ENCODE data around the gene TSSC4. TPM values are rescaled to one million over a fixed set of nuclear protein-coding genes. Genes with fewer than 3 reads are reported as not detected.

TSSC4 gene
- total RNA-seq, 1 experiment from 2014 or later = 34.9 TPM

DNA sequence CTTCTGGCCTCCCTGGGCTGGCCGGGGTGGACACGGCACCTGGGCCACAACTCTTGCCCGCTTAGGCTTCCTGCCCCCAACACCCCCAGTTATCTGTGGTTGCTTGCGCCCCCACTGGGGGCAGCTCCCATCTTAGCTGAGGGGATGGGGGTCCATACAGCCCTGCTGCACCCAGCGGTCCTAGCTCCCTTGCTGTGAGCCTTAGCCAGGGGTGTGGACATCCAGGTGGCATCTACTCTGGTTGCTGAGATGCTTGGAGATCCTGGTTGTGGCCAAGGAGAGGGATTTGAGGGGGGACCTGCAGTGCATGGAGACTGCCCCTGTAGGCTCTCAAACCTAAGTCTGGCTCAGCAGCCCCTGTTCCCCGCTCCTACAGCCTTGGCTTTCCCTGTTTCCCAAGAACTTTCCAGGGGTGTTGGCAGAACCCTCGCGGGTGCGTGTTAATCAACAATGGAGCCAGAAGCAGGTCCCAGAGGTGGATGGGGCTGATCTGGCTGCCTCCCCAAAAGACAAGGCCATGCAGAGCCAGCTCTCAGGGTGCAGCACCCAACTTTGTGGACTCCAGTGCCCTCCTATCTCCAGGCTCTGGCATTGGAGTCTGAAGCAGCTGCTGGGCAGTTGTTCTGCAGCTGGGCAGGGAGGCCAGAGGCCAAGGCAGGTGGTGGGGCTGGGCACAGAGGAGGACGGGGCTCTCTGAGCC lies 47.6 kb downstream of the TSSC4 start:
- DNase-seq (ENCODE audit: low read depth) = no peak

DNA sequence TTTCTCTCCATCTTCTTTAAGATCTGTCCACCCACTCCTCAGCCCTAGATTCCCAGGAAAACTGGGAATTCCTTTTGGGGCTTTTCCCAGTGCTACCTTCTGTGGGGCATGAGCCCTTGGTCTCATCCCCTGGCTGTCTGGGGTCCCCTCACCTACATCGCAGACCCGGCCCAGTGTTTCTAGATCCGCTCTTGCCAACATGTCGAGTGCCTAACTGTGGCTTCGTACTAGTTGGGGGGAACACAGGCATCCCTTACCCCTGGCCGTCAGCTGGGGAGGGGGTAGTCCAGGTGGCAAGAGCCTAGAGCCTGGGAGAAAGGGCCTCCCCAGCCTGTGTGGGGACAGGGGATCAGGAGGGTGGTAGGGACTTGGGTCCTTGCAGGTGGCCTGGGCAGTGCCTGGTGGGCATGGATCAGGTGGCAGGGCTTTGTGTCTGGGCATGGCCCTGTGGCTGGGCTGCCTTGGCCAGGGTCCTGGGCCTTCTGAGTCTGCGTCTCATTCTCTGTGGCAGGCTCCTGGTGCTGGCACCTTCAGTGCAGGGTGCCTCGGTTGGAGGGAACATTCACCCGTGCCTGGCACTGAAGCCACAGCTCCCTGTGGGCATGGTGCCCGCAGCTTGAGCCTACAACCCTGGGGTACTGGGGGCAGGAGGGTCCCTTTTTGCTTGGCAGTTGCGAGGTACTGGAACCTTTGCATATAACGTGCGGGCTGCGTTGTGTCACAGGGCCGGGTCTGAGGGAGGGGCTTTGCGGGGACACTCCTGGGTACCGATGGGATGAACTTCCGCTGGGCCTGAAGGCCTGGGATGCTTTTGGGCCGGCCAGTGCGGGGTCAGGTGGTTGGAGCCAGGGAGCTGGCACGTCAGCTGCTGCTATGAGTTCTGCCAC lies 48.4 kb downstream of the TSSC4 start:
- DNase-seq (ENCODE audit: low read depth) = no peak

DNA sequence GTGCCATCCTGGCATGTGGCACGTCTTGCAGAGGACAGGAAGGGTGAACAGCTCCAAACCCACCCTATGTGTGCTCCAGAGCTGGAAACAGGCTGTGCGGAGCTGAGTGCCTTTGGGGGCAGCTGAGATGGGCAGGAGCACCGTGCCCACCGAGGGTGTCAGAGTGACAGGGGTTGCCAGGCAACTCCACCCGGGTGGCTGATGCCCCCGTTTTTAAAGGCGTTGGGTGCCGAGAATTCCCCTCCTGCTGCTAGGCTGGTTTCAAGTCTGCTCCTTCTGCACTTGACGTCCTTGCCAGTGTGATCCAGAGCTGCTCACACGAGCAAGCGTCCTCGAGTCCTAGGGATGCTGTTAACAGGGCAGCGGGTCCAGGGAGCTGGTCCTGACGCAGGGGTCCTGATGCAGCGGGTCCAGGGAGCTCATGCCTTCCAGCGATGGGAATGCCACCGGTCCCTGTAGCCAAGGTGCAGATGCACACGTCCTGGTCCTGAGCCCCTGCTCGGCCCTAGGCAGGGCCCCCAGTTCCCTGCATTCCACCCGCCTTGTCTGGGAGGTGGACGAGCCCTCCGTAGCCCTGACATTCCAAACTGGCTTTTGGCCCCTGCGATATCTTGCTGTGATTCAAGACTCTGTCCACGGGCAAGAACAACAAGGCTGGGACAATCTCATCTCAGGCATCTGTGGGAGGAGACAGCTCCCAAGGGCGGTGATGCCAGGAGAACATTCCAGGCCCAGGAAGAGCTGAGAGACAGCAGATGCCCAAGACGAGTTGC lies 49.2 kb downstream of the TSSC4 start:
- DNase-seq (ENCODE audit: low read depth) = no peak

GRCh38 chr11:2450321-2451041 lies 49.9 kb downstream of the TSSC4 start:
- no peak for DNase-seq (ENCODE audit: low read depth)

DNA sequence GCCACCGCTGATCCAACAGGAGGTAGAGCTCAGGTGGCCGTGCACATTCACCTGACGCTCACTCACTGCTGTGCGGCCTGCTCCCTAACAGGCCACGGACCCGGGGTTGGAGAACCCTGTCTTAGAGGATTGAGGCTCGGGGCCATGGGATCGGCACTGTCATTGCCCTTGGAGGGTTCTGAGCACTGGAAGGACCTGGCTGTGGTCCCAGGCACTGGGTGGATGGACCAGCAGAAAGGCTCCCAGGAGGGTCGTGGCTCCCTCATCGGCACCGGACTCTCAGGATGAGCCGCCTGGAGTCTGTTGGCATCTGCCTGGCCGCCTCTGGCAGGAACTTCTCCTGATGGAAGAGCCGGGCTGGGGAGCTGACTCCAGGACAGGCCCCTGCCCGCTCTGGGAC lies 50.8 kb downstream of the TSSC4 start:
- no peak for DNase-seq (ENCODE audit: low read depth)

- no peak for DNase-seq (ENCODE audit: low read depth)
Measured at GRCh38 chr11:2451916-2452315, 51.4 kb downstream of the TSSC4 start.

DNA sequence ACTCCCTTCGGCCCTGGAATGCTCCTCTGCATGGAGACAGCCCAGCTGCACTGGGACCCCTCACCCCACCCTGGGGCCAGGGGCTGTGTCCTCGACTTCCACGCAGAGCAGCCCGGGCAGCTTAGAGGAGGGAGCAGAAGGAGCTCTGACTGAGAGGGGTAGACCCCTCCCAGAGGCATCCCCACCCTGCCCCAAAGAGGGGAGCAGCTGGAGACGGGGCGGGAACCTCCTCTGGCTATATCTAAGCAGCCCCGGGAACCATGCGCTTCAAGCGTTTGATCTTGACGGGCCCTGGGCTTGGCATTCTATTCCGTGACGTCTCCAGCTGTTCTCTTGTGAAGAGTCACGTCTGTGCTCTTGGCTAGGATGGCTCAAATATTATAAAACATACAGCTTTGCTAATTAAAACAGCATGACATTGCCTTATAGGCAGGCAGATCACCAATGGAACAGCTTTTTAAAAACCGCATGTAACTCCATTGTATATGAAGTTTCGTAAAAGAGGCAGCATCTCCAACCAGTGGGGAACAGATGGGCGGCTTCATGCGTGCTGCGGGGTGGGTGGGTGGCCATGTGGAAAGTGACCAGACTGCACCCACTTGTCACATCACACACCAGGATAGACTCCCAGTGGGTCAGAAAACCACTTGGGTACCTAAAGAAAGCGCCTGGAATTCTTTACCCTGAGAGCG lies 51.9 kb downstream of the TSSC4 start:
- no peak for DNase-seq (ENCODE audit: low read depth)

DNA sequence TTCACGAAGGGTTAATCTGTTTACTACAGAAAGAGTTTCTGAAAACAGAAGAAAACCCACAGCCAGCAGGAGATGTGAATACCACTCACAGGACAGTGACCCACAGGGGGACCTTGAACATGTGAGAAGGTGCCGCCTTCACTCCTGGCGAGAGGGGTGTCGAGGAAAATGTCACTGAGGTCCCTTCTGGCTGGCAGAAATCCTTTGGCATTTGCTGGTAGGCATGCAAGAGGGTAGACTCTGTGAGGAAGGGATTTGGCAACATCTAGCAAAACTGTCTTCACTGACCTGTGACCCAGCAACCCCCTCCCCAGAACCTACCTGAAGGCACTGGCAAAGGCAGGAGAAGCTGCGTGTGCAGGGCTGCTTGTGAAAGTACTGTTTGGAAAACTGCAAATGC lies 52.9 kb downstream of the TSSC4 start:
- DNase-seq (ENCODE audit: low read depth) = no peak

Other genes starting within 250 kb of the TSSC4 start
- gene INS, start 239.5 kb upstream of the TSSC4 start, total RNA-seq (2014; rRNA removed; shearing (Covaris generic)) = not detected in 2 replicates
- gene TH, start 228.9 kb upstream of the TSSC4 start, total RNA-seq (2014; rRNA removed; shearing (Covaris generic)) = 0.07 TPM in 1 of 2 replicates, not detected in the other
- not detected in 2 replicates for gene ASCL2, start 130.2 kb upstream of the TSSC4 start, total RNA-seq (2014; rRNA removed; shearing (Covaris generic))
- gene C11orf21, start 98.8 kb upstream of the TSSC4 start, total RNA-seq (2014; rRNA removed; shearing (Covaris generic)) = not detected in 2 replicates
- 0.07 TPM in 1 of 2 replicates, not detected in the other for gene TSPAN32, start 98.7 kb upstream of the TSSC4 start, total RNA-seq (2014; rRNA removed; shearing (Covaris generic))
- gene CD81, start 23.4 kb upstream of the TSSC4 start, total RNA-seq (2014; rRNA removed; shearing (Covaris generic)) = 144 and 209 TPM in 2 replicates
- not detected in 2 replicates for gene TRPM5, start 43.8 kb downstream of the TSSC4 start, total RNA-seq (2014; rRNA removed; shearing (Covaris generic))
- not detected in 2 replicates for gene KCNQ1, start 44.3 kb downstream of the TSSC4 start, total RNA-seq (2014; rRNA removed; shearing (Covaris generic))